ENCODE data around the gene TSPAN5.
"Not testable (repeated sequence)": the region's sequence is repeated elsewhere in the genome, so short reads cannot be mapped to it uniquely, and the experiment has no call there.

Gene TSPAN5

DNA sequence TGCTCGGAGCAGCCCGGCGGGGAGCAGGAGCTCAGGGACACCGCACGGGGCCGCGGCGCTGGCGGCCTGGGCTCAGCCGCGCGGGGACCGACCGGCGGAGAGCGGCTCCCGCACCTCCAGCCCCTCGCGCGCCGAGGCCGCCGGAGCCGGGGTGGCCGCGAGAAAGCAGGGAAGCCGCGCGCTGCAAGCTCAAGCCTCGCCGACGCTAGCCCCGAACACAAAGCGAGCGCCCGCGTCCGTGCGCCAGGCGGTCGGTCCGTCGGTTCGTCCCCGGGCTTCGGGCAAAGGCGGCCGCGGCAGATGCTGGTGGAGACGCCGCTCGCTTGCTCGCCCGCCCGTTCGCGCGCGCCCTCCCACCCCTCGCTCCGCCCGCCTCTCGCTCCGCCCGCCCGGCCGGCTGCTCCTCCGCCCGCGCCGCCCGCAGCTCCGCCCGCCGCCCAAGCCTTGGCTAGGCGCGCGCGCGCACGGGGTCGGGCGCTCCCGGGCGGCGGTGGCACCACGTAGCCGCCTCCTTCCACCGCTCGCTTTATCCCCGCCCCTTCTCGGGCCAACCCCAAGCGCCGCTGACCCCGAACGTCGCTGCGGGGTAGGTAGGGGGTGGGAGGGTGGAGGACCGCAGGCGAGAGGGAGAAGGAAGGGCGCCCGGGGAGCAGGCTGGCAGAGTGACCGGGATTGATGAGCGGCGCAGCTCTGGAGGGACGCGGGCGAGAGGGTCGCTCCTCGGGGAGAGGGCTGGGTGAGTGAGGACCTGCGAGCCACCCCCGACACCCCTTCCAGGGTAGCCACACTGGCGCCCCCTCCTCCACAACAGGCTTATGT lies at the start of gene TSPAN5:
TSPAN5 (minus strand) TSS at position 325 of the 819 bp plus-strand sequence.
- peak; percentile 84 for DNase-seq

DNA sequence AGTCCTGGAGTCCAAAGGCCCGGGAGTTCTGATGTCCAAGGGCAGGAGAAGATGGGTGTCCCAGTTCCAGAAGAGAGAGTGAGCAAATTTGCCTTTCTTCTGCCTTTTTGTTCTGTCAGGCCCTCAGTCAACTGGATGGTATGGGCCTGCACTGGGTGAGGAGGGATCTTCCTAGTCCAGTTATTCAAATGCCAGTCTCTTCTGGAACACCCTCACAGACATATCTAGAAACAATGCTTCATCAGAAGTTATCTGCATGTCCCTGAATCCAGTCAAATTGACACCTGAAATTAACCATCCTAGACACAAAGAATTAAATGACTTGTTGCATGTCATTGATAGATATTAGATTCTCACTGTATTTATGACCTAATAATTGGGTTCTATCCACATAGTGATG lies 48.5 kb upstream of the TSPAN5 start:
- DNase-seq, result no peak

- DNase-seq, result peak; percentile 73
These were observed 47.9 kb upstream of the TSPAN5 start for GRCh38 chr4:98706200-98706813.

GRCh38 chr4:98705586-98705985 lies 47.2 kb upstream of the TSPAN5 start:
- DNase-seq, result not testable (repeated sequence)

- DNase-seq, result no peak
These were observed 42.2 kb upstream of the TSPAN5 start for GRCh38 chr4:98700656-98701055.

DNA sequence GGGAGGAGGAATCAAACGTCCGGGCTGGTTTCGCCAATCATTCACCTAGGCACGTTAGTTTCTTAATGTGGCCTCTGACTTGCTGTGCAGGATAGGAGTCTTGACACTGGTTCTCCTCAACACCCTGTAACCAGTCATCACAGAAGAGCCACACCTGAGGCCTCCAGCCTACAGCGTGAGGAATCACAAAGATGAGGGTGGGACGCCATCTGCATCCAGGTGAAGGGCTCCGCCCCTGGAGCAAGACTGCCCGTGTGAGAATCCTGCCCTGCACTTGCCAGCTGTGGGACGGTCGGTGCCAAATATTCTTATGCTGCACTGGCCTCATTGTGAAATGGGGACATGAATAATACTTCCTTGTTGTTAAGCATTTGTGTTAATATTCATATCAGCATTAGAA lies 35.7 kb upstream of the TSPAN5 start:
- DNase-seq, result no peak

GRCh38 chr4:98692411-98692810 lies 34.0 kb upstream of the TSPAN5 start:
- DNase-seq, result no peak

- no peak for DNase-seq
These were observed 33.2 kb upstream of the TSPAN5 start for GRCh38 chr4:98691588-98691987.

- DNase-seq, result peak; percentile 13
These were observed 31.2 kb upstream of the TSPAN5 start for GRCh38 chr4:98689507-98690174.

DNA sequence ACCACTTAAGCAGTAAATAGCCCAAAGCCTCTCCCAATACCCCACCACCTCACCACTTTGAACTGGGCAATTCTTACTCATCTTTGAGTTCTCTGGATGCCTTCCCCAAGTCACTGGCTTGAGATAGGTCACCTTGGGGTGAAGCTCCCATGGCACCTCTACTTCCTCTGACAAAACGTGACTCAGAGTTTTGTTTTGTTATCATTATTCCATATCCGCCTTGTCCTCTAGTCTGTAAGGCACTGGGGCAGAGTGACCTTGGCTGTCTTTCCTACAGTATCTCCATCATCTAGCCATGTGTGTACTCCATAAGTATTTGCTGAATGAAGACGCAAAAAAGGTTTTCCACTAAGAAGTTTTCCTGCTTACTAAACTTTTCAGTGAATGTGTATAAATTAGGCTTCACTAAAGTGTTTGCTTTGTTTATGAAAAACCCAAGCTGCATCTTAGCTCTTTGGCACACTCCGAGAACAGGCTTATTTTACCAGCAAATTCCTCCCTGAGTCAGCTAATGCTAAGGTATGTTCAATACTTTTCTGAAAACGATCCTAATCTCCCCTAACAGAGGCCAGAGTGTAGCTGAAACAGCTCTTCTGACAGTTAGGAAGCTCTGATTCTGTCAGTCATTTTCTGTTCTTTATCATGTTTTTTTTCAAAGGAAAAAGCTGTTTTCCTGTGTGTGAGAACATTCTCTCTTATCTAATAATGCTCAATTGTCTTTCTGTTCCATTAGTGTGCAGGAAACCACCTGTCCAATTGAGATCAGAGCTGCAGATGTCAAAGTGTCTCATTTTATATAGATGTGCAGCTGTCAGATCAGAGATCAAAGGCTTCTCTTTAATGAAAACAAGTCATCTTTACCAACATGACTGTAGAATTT lies 30.2 kb upstream of the TSPAN5 start:
- peak; percentile 43 for DNase-seq

GRCh38 chr4:98687876-98688275 lies 29.5 kb upstream of the TSPAN5 start:
- DNase-seq, result no peak

GRCh38 chr4:98686847-98687246 lies 28.4 kb upstream of the TSPAN5 start:
- no peak for DNase-seq

DNA sequence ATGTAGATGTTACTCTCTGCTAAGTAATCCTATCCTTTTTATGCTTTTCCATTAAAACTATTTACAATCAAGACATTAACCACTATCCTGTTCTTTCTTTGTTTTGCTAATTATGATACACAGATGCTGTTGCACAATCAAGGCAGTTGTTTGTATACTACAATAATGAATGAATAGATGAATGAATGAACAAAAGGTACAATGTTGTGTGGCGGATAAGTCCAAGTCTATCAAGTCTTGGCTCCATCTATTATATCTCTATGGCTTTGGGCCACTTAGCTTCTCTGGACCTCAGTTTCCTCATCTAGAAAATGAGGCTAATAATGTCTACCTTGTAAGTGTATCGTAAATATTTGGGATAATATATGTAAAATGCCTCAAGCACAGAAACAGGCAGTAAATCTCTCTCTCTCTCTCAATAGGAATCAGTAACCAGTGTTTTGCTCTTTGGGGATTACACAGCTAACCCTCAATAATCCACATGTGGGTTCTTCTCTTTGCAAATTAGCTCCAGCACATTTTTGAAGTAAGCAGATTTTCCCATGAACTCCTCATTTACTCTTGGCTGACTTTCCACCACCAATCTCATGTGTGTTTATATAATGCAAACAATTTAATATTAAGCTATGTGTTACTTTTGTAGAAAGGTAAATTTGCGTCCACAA lies 27.8 kb upstream of the TSPAN5 start:
- no peak for DNase-seq

GRCh38 chr4:98685225-98686042 lies 27.0 kb upstream of the TSPAN5 start:
- DNase-seq, result no peak

DNA sequence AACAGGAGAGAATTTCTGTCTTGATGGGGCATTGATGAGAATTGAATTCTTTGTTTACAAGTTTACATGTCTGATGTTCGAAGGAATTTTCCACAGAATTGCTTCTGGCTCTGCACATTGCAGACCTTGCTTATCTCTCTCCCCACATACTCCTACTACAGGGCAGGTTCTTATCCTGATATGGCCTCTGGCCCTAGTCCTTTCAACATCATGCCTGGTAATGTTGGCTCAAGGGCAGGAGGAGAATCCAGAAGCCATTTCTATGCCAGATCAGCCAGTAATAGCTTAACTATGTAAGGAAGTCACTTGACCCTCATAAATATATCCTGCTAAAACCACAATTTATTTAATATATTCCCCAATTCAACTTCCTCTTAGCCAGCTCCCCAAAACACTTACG lies 24.3 kb upstream of the TSPAN5 start:
- no peak for DNase-seq

DNA sequence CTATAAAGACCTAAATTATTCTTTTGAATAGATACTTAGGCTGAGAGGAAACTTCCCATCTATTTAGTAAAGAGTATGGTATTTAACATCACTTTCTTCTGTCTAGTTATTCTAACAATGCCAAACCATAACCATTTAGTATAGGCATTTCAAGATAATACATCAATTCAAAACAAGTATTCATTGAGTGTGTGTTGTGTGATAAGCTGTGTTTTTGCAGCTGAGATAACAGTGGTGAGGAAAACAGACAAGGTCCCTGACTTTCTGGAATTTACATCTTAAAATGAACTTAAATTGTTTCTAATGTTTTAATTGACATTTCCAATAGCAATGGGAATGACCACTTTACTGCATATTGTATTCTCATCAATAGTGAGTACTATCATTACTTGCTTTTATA lies 22.4 kb upstream of the TSPAN5 start:
- no peak for DNase-seq

DNA sequence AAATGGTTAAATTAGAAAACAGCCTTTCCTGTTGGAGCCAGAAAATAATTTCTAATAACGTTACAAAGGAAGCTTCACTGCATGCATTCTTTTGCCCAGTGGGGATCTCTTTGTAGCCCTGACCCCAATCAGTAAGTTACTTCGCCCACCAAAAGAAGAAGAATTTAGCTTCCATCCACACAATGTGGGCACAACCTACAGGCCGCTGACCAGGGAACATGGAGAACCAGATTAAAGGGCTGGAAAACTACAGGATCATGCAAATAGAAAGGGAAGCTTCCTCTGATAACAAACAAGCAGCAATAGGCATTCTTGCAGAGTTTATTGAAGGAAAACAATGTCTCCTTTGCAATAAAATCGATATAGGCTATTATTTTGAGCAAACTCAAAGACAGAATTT lies 21.3 kb upstream of the TSPAN5 start:
- no peak for DNase-seq

GRCh38 chr4:98677799-98678198 lies 19.4 kb upstream of the TSPAN5 start:
- no peak for DNase-seq

- DNase-seq, result no peak
These were observed 16.2 kb upstream of the TSPAN5 start for GRCh38 chr4:98674404-98675173.

DNA sequence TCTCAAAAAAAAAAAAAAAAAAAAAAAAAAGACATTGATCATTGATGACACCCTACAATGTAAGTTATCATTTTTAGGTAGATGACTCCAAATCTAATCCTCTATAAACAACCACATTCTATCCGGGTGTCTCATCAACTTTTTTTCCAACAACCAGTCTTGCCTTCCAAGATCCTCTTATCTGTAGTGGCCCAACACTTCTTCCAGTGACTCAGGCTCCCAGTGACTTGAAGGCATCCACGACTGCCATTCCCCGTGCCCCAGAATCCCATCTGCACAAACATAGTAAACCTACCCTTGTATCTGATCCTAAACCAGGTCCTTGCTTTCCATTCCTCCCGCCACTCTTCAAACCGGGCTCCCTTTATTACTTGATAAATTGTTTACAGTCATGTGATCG lies 15.6 kb upstream of the TSPAN5 start:
- no peak for DNase-seq

DNA sequence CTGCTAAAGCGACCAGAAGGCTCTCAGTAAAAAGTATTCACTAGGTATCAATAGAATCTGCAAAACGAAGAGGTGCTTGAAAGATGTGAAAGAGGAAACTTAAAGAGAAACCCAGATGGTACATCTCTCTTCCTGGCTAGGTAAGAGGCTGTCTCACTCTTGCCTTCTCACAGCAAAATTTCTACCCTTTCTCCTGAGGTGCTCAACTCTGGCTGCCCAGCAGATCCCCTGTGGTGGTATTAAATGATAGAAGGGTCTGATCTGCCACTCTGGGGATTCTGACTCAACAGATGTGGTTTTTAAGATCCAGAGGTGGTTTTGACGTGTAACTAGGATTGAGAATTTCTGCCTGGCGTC lies 14.9 kb upstream of the TSPAN5 start:
- no peak for DNase-seq

All from CD4-positive, alpha-beta T cell treated with Interleukin-21 for 1 hour (primary cell).